ENCODE results near the gene EPHA1.

DNA sequence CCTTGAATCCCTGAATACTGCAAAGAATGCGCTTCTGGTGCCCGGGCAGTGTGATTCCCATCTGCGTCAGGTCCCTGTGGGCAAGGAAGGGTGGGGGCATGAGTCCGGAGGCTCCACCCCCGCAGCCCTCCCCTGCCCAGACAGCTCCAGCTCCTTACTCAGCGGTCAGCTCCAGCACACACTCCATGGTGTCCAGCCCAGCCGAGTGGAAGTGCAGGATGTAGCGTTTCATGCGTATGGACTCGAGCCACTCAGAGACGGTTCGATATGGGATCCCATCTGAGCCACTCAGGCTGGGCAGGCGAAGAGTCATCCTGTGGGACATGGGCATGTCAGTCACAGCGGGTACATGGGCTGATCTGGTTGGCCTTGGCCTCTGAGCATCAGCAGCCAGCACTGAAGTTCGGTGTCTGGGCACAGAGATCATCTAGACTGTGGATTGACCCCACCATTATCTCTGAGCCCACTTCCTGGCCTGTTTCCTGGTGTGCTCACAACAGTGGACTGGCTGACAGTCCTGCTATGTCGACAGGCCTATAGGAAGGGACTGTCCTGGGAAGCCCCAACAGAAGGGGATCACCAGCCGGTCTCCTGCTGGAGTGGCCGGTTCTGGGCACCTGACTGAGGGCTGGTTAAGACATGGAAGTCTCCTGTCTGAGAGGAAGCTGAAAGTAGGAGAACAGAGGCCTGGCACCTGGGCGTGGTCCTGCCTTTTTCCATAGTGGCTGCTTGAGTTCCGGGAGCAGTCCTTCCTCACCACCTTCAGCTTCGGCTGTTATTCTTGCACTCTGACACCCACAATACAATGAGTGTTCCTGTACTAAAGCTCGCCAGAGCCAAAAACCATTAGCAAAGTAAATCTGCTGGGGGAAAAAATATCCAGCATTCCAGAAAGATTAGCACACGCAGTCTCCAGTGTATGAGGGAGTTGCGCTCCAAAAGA is 16.9 kb downstream of the EPHA1 start:
- TF ChIP-seq, protein P1, sequence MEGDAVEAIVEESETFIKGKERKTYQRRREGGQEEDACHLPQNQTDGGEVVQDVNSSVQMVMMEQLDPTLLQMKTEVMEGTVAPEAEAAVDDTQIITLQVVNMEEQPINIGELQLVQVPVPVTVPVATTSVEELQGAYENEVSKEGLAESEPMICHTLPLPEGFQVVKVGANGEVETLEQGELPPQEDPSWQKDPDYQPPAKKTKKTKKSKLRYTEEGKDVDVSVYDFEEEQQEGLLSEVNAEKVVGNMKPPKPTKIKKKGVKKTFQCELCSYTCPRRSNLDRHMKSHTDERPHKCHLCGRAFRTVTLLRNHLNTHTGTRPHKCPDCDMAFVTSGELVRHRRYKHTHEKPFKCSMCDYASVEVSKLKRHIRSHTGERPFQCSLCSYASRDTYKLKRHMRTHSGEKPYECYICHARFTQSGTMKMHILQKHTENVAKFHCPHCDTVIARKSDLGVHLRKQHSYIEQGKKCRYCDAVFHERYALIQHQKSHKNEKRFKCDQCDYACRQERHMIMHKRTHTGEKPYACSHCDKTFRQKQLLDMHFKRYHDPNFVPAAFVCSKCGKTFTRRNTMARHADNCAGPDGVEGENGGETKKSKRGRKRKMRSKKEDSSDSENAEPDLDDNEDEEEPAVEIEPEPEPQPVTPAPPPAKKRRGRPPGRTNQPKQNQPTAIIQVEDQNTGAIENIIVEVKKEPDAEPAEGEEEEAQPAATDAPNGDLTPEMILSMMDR (IDR thresholded peaks at IDR 0.05): no peak
- TF ChIP-seq RFX5 (IDR thresholded peaks at IDR 0.05; ENCODE audit: low read length) (no peak), RAD21 (IDR thresholded peaks at IDR 0.05; ENCODE audit: low read length) (no peak), POLR2AphosphoS5 (IDR thresholded peaks at IDR 0.05; ENCODE audit: low read depth, low read length) (peak; percentile 71), YY1 (IDR thresholded peaks at IDR 0.05; ENCODE audit: low read depth) (no peak), NFIC (IDR thresholded peaks at IDR 0.05; ENCODE audit: borderline replicate concordance) (peak; percentile 41; the same call in 1 of the 2 replicates), SIN3A (IDR thresholded peaks at IDR 0.05; ENCODE audit: borderline replicate concordance, low read depth, low read length) (0 out of 2 replicates have a peak, but pooled peaks have one; percentile 62), EZH2phosphoT487 (IDR thresholded peaks at IDR 0.05; ENCODE audit: borderline replicate concordance, low read depth) (no peak), SMC3 (IDR thresholded peaks at IDR 0.05; ENCODE audit: low read depth, low read length) (no peak), MEF2A (IDR thresholded peaks at IDR 0.05; ENCODE audit: borderline replicate concordance, low read depth) (no peak), FOXJ3 (CRISPR knock-in tag; IDR thresholded peaks at IDR 0.05) (no peak)
- TF ChIP-seq, protein P2, sequence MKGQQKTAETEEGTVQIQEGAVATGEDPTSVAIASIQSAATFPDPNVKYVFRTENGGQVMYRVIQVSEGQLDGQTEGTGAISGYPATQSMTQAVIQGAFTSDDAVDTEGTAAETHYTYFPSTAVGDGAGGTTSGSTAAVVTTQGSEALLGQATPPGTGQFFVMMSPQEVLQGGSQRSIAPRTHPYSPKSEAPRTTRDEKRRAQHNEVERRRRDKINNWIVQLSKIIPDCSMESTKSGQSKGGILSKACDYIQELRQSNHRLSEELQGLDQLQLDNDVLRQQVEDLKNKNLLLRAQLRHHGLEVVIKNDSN (IDR thresholded peaks at IDR 0.05; ENCODE audit: borderline replicate concordance, low read depth): no peak
